Islet precursor cell (in vitro differentiated cells): Measurements from ENCODE around the gene TBC1D9B.

Source experiments
- DNase-seq: peaks from one replicate; pipeline ENCODE4 v3.0.0-alpha.2; 2018

TBC1D9B gene

DNA sequence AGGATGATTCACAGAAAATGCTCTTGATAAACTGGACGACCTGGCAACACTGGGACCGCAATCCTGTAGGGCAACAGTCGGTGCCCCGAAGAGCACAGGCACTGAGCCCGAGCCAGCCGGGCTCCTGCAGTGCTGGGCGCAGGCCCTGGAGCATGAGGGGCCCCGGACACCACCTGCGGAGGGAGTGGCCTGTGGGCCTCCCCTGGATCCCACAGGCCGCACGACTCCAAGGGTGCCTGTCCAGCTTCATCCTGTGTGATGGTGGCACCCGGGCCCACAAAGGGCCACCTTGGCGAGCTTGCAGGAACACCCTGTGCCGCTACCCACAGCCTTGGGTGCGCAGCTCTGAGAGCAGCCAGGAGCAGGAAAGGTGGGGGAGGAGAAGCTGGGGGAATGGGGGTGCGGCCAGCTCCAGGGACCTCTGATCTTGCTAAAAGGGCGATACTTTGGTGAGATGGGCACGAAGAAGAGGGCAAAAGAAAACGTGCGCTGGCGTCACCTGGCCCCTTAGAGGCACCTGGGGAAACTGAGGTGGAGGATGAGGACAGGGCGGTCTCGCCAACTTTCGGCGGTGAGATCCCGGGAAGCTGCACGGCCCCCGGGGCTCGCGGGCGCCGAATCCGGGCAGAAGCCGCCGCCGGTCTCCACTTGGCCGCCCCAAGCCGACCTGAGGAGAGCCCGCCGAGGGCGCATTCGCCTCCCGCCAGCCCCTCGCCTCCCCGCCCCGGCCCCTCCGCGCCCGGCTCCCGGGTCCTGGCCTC is 722 bp downstream of the TBC1D9B start:
- no peak for DNase-seq

- no peak for DNase-seq
Measured at GRCh38 chr5:179906294-179906794, 1.4 kb downstream of the TBC1D9B start.

GRCh38 chr5:179905161-179905560 is 2.5 kb downstream of the TBC1D9B start:
- no peak for DNase-seq

DNA sequence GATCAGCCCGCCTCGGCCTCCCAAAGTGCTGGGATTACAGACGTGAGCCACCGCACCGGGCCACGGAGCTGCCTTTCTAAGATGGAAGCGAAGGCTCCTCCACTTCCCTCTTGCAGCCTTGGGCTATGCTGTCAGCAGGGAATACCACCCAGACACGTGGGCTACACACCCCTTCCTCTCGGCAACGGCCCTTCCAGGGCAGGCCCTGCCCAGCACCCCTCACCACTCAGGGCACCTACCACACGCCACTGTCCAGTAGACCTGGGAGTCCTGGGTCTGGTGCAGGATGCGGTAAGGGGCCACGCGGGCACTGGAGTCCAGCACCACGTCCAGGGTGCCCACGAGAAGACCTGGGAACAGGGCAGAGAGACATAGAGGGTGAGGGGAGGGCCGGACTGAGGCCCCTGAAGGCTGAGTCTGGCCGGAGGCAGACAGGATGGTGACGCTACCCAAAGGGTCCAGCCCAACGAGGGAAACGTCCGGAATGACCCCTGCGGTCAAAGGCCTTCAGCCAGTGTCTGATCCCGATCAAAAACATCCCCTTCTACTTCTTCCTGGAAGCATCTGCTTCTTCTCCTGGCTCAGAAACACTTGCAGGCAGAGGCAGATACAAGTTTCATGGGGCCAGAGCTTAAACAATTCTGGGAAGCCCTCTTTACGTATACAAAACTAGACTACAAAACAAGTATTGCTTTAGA is 3.1 kb downstream of the TBC1D9B start:
- DNase-seq = no peak

GRCh38 chr5:179902763-179903158 is 4.9 kb downstream of the TBC1D9B start:
- DNase-seq = no peak

GRCh38 chr5:179901915-179902762 is 5.6 kb downstream of the TBC1D9B start:
- no peak for DNase-seq

DNA sequence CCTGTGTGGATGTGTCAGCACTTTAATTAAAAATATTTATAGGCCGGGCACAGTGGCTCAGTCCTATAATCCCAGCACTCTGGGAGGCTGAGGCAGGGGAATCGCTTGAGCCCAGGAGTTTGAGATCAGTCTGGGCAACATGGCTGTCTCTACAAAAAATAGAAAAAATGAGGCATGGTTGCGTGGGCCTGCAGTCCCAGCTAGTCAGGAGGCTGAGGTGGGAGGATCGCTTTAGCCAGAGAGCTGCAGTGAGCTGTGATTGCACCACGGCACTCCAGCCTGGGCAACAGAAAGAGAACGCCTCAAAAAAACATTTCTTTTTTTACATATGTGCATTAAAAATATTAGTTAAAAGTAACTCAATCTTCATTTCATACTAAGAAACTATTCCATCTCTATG is 6.2 kb downstream of the TBC1D9B start:
- DNase-seq = no peak

- no peak for DNase-seq
Measured at GRCh38 chr5:179900711-179901110, 7.0 kb downstream of the TBC1D9B start.

- no peak for DNase-seq
Measured at GRCh38 chr5:179900206-179900605, 7.5 kb downstream of the TBC1D9B start.

GRCh38 chr5:179895861-179896260 is 11.8 kb downstream of the TBC1D9B start:
- no peak for DNase-seq

DNA sequence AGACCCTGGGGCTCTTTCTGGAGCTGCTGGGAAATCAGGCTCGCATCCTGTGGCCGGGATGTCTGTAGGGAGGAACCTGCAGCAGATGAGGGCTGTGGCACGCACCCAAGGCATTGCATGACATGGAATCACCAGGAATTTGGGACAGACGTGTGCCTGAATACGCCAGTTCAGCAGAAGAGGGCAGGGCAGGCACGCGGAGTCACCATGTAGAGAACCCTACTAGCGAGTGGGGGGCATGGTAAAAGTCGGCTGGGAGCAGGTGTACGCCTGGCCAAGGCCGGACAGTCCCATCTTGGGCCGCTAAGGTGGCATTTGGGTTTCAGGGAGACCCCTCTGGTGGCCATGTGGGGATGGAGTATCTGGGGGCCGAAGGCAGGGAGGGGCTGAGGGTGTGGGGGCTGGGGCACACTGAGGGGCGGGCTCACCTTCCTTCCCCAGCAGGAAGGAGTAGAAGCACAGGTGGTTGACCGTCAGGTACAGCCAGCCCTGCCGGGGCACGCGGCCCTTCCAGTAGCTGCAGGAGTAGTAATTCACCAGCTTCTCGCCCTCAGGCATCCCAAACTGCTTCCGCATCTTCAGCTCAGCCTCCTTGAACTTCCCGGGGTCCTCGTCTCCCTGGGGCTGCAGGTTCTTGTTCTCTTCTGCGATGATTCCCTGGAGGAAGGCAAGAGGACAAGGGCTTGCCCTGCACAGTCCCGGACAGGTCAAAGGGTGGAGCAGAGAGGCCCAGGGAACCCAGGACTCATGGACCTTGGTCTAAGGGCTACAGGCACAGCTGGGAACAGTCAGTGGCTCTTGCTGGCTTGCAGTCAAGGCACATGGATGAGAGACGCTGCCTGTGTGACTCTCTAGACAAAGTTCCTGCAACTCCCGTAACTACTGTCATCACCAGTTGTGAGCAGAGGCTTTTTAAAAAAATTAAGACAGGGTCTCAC is 13.5 kb downstream of the TBC1D9B start:
- no peak for DNase-seq

GRCh38 chr5:179893076-179893957 is 14.4 kb downstream of the TBC1D9B start:
- no peak for DNase-seq

DNA sequence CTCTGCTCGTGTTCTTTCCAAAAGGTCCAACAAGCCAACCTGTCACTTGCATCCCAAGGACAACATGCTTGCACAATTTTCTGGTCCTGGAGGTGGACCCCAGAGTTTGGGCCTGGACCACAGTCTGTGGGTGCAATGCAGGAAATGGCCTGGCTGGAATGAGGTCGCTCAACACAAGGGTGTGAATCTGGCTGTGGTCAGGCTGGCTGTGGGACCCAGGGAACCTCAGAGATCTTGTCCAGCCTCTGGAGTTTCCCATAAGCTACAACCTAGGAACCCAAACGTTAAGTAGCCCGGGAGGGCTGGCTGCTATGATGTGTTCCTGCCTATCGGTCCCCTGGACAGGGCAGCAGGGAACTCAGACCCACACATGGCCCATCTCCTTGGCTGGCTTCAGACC is 15.4 kb downstream of the TBC1D9B start:
- no peak for DNase-seq

DNA sequence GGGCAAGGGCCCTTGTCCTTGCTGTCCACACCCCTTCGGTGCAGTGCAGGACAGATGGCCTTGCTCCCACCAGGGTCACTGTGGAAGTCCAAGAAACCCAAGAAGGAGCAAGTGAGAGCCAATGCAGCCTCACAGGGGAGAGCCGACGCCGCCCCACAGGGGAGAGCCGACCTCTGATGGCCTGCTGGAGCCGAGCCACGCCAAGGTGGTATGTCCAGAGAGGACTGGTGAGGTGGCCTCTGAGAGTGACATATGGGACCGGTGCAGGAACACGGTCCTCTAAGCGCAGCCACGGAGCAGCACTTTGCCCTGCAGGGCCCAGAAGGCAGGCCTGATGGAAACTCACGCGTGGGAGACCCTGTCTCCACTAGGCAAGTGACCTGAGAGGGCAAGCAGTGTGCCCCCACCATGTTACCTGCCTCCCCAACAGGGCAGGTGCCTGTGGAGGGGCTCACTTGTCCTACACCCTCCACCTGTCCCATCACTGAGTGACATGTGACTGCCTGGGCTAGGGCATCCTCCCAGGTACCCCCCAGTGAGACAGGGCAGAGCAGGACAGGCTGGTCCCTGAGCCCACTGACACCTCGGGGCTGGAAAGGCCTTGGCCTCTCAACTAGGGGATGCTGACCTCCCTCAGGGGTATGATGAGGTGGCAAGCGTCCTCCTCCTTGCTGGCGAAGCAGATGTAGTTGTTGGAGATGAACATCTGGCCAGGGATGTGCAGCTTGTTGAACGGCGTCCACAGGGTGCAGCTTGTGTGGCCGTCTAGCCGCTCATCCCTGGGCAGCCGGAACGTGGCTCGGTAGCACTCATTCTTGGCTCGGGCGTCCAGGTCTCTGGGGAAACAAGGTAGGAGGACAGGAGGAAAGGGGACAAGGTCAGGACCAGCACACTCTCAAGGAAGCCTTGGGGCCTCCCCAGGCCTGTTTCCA is 16.7 kb downstream of the TBC1D9B start:
- no peak for DNase-seq

- DNase-seq = no peak
Measured at GRCh38 chr5:179889885-179890284, 17.8 kb downstream of the TBC1D9B start.

DNA sequence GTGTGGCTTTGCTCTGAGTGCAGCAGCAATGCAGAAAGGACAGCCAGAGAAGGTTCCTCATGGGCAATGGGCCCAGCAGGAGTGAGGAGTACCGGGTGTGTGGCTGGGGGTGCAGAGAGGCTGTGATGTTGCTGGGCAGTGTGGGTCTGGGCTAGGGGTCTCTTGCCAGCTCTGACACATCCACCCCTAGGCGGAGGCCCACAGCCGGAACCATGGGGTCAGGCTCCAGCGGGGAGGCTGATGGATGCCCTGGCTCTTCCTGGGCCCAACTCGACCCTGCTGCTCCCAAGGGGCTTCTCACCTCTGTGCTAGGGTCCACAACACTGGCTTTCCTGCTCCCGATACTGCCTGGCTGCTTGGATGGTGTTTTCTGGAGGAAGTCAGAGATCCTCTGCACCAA is 19.9 kb downstream of the TBC1D9B start:
- DNase-seq = no peak

DNA sequence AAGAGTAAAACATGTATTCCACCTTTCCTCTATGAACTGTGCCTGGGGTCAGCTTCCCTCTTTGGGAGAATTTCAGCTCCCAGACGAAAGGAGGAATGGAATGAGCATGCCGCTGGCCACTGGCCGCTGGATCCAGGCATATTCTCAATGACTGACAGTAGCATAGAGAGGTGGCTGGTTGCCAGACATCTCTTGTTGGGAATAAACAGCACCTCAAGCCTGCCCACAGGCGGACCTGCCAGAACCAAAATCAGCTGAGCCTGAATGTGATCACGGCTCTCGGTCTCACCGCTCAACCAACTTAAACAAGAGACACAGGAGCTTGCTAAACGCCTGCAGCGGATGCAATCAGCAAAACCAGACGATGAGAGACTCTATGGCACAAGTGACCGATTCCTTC is 20.6 kb downstream of the TBC1D9B start:
- no peak for DNase-seq

DNA sequence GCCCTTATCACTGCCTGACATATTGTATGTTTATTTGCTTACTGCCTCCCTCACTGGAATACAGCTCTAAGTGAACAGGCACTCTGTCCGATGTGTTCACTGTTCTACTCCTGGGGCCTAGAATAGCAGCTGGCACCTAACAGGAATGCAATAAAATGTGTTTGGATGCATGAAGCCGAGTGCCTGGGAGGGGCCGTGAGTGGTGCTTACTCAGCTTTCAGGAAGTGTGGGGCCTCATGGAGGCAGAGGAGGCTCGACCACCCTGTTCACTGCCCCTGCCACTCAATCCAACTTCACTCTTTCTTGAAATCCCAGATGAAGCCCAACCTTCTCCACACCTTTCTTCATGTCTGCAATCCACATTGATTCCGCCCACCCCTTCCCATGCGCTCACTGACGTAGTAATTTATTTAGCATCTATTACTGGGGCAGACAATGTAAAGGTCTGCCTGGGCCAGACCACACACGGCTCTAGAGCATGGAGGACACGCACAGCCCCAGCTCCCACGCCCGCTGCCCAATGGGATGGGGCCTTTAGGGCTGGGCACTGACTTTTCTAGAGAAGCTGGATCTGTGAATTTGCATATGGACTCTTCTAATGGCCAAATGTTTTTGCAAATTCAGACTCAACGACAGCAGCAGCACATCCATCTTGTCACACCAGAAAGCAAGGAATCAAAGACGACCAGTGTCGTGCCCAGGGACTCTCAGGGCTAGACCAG is 21.3 kb downstream of the TBC1D9B start:
- DNase-seq = no peak

- DNase-seq = no peak
Measured at GRCh38 chr5:179885491-179886090, 22.1 kb downstream of the TBC1D9B start.
